NK-92 (cell line): ENCODE measurements around the gene RASGRP4.
"Not testable (repeated sequence)": the region's sequence is repeated elsewhere in the genome, so short reads cannot be mapped to it uniquely, and the experiment has no call there.

Source experiments
- DNase-seq: peaks from one replicate; lab custom pipeline; 2025; ENCODE audit not compliant: unreplicated experiment; lab: John Stamatoyannopoulos, UW

The RASGRP4 gene

GRCh38 chr19:38448225-38448624, 22.2 kb upstream of the RASGRP4 start:
- no peak for DNase-seq

- DNase-seq, result no peak
Measured at GRCh38 chr19:38445362-38445761, 19.3 kb upstream of the RASGRP4 start.

- no peak for DNase-seq
Measured at GRCh38 chr19:38444026-38444425, 18.0 kb upstream of the RASGRP4 start.

GRCh38 chr19:38443458-38443999, 17.5 kb upstream of the RASGRP4 start:
- no peak for DNase-seq

GRCh38 chr19:38442736-38443135, 16.7 kb upstream of the RASGRP4 start:
- DNase-seq, result no peak

- DNase-seq, result no peak
Measured at GRCh38 chr19:38441657-38442348, 15.8 kb upstream of the RASGRP4 start.

GRCh38 chr19:38440592-38440991, 14.6 kb upstream of the RASGRP4 start:
- DNase-seq, result no peak

GRCh38 chr19:38437917-38438316, 11.9 kb upstream of the RASGRP4 start:
- no peak for DNase-seq

GRCh38 chr19:38437295-38437694, 11.3 kb upstream of the RASGRP4 start:
- DNase-seq, result no peak

- no peak for DNase-seq
Measured at GRCh38 chr19:38434549-38435051, 8.6 kb upstream of the RASGRP4 start.

GRCh38 chr19:38433268-38433733, 7.3 kb upstream of the RASGRP4 start, which contains the start of gene RYR1:
Gene RYR1, plus strand, starts transcription at chr19:38433691. Its CDS starts 139 bp downstream, at chr19:38433830.
- DNase-seq, result no peak

- DNase-seq, result no peak
Measured at GRCh38 chr19:38430931-38431330, 4.9 kb upstream of the RASGRP4 start.

GRCh38 chr19:38429811-38430156, 3.8 kb upstream of the RASGRP4 start:
- no peak for DNase-seq

- DNase-seq, result no peak
Measured at GRCh38 chr19:38429055-38429810, 3.2 kb upstream of the RASGRP4 start.

- DNase-seq, result not testable (repeated sequence)
Measured at GRCh38 chr19:38427035-38427677, 1.1 kb upstream of the RASGRP4 start.

GRCh38 chr19:38425222-38425809, 703 bp downstream of the RASGRP4 start:
- no peak for DNase-seq

GRCh38 chr19:38424272-38424671, 1.7 kb downstream of the RASGRP4 start:
- DNase-seq, result no peak

- no peak for DNase-seq
Measured at GRCh38 chr19:38422438-38422837, 3.6 kb downstream of the RASGRP4 start.

- DNase-seq, result no peak
Measured at GRCh38 chr19:38421856-38422255, 4.2 kb downstream of the RASGRP4 start.

- no peak for DNase-seq
Measured at GRCh38 chr19:38420935-38421334, 5.1 kb downstream of the RASGRP4 start.
